Dedifferentiated amniotic fluid mesenchymal stem cell (primary cell): ENCODE data around the gene HOTAIR.

Experiments used
- DNase-seq: peaks from one replicate; pipeline ENCODE4 v3.0.0-alpha.2; 2016; ENCODE audit errors: extremely low spot score

Gene HOTAIR

DNA sequence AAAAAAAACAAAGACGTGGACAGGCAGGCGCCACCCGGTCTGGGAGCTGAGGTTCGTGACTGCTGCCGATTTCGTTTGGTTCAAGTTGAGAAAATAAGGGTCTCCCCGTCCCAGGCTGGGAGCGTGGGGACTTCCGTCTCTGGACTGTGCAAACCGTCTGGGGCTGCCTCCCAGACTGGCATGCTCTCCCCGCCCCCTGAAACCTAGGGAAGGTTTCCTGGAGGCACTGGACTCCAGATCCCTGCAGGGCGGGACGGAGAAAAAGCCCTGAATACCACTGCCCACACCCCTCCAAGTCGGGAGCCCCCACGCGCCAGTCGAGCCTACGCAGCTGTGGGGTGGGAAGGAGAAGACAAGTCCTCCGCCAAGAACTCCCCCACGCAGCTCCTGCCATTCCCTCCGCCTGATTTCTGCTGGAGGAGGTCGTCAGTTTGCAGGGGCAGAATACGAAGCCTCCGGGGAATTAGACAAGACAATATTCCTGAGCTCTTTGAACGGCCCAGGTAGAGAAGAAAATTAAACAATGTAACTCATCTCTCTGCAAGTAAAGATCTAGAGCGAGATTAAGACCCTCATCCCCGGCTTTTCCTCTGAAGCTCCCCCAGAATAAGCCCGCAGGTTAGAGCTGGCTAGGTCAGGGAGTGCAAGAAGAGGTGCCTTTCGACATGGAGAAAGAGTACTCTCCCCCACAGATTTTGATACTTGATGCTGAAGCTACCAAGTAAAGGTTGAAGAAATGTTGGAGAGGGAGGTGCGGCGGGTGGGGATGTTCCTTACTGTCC lies 46.5 kb downstream of the HOTAIR start:
- DNase-seq = no peak

DNA sequence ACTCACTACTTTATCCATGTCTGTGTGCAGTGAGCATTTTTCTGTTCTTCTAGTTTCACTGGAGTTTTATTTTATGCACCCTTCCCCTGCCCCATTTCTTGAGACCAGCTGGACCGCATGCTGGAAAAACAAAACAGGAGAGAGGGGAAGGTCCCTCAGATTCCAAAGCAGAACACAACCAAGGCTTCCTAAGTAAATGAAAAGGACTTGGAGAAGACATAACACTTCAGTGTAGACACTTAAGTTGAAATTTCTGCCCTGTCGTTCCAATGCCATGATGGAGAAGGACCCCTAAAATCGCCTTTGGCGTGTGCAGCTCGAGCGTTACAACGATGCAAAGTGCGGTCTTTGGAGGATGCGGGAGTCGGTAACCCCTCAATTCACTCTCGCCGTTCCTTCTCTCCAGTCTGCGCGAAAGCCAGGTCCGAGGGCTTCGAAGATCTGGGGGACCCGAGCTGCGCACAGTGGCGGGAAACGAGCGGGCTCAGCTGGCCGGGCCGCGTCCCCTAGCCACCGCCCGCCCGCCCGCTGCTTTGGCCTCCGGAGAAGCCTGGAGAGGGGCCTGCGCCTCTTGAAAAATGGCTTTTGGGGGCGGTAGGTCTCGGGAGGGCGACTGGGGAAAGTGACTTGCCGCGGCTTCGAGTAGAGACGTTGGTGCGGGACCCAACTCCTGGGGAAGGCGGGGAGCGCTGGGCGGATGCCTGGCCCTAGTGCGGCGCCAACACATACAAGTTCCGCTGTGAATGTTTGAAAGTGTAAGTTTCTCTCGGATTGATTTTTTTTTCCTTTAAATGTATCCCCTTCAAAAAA lies 47.3 kb downstream of the HOTAIR start:
- no peak for DNase-seq

DNA sequence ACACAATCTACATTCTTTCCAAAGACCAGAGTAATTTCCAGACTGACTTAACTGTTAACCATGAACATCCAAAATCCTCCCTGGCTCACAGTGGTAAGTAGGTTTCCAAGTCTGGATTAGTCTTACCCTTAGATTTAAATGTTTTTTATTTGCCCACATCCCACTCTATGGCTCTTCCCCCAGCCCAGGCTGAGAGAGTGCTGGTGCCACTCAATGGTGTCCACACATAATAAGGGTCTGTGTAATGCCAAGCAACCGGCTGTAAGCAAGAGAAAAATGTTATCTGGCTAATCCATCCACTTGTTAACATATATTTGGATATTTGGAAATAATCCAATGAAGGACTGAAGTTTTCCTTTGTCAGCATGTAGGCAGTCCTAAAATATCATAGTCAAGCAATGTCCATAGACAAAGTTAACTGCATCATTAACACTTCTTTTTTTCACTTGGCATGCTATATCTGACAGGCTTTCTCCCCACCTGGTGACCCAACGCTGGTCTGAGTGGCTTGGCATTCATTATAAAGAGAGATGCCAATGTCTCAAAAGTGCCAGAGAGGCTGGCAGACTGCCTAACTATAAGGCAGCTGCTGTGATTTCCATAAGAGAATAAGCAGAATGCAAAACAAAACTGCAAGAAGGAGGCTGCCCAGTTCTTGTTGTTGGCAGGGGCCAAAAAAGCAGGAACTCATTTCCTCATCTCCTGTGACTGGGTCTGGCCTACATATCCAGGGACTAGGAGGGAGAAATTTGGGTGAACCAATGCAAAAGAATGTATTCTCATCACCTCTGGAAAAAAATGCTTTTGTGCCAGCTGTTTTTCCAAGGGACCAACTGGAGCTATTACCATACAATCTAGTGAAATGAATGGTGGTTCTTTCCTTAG lies 50.0 kb downstream of the HOTAIR start:
- no peak for DNase-seq

DNA sequence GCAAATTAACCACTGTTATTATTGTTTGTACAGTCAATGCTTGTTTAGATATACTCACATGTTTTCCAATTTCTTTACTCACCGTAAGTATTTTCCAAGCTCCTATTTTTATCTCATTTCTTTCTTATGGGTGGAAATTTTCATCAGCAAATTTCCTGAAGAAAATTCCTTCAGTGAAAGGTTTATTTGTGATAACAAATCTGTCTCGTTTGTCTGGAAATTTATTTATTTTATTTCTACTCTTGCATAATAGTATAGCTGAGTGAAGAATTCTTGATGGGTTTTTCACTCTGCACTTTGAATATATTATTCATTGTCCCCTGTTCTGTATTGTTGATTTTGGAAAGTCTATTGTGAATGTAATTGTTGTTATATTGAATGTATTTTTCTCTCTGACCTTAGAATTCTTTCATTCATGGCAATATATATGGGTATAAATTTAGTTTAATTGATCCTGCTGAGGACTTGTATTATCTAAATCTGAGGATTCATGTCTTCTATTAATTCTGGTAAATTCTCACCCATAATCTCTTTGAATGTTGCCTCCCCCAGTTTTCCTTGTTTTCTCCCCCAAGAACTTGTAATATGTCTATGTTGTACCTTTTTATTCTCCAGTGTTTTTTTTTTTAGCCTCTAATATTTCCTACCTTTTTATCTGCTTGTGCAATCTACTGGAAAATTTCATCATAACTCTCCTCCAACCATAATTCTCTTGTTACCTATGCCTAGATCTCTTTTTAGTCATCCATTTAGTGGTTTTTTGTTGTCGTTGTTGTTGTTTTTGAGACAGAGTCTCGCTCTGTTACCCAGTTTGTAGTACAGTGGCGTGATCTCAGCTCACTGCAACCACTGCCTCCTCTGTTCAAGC lies 57.7 kb downstream of the HOTAIR start:
- DNase-seq = no peak
